Gastrocnemius medialis (tissue), 4 donors: ENCODE data around the gene DBNDD1.

Experiments
- CTCF ChIP-seq, 5 experiments: fragments of 450-650 bp in 3 of 5; fragments of 200-600 bp in 2 of 5; sonication (generic) in 2 of 5; IDR thresholded peaks in 4 of 5; conservative IDR thresholded peaks in 1 of 5; 1 replicate in 4 of 5; 2 replicates in 1 of 5; pipeline ENCODE4 v1.5.1; 2016 to 2019; ENCODE audit warnings: antibody characterized with exemption in 5 of 5, mild to moderate bottlenecking in 3 of 5, moderate library complexity in 3 of 5
- POLR2A ChIP-seq, 2 donors: fragments of 450-650 bp; IDR thresholded peaks; one replicate each; pipeline ENCODE4 v1.6.1; 2017; ENCODE audit warnings: antibody characterized with exemption in 2 of 2, mild to moderate bottlenecking in 2 of 2, moderate library complexity in 2 of 2

DNA sequence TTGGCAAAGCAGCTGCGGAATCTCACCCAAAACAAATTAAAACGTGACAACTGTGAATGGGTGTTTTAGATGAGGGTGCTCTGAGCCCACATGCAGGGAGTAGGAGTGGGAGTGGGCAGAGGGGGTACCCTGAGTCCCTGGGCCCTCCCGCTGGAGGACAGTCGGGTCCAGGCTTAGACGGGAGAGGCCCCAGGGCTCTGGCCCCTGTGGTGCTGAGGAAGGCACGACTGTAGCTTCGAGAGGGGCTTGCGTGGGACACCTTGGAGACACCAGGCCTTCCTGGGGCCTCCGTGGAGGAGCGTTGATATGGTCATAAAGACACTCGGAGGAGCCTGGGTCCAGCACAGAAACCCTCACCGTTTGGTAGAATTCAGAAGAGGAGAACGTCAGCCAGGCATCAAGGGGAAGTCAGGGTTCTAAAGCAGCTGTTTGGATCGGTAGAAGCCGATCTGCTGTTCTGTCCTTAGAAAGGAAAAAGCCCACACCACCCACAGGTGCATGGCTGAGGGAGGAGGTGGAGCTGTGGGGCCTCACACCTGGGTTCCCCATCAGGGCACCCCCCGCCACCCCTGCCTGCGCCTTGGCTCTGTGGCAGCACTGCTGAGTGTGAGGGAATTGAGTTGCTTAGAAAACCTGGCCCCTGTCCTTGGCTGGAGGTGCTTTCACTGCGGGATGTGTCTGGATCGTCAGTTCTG is 18.4 kb downstream of the DBNDD1 start:
- TF ChIP-seq POLR2A (IDR thresholded peaks at IDR 0.05) (no peak), CTCF (IDR thresholded peaks at IDR 0.05 in 4 of 5, conservative IDR thresholded peaks at IDR 0.05 in 1 of 5) (no peak)
